Measurements from ENCODE around the gene PMM2.
"Not testable (repeated sequence)": the region's sequence is repeated elsewhere in the genome, so short reads cannot be mapped to it uniquely, and the experiment has no call there.

The PMM2 gene

GRCh38 chr16:8796469-8797363 lies 923 bp upstream of the PMM2 start:
- Histone ChIP-seq H3K27ac (peak overlapping the region; percentile 59 to 93), H3K4me3 (peak overlapping the region; percentile 95)
- no peak for TF ChIP-seq CTCF (IDR thresholded peaks at IDR 0.05)
- DNase-seq (ENCODE audit: low spot score), result no peak

GRCh38 chr16:8798174-8798527 lies 512 bp downstream of the PMM2 start:
- peak overlapping the region; percentile 95 for H3K4me3 ChIP-seq
- DNase-seq (ENCODE audit: low spot score), result no peak
- peak overlapping the region; percentile 59 to 93 for H3K27ac ChIP-seq
- TF ChIP-seq CTCF (IDR thresholded peaks at IDR 0.05), result no peak

GRCh38 chr16:8798535-8799157 lies 1.0 kb downstream of the PMM2 start:
- H3K27ac ChIP-seq, result peak overlapping the region in 1 of 2 donors; percentile 93
- H3K4me3 ChIP-seq, result peak overlapping the region; percentile 95
- no peak for DNase-seq (ENCODE audit: low spot score)
- TF ChIP-seq CTCF (IDR thresholded peaks at IDR 0.05), result no peak

GRCh38 chr16:8801701-8802100 lies 4.1 kb downstream of the PMM2 start:
- DNase-seq (ENCODE audit: low spot score), result no peak
- no peak for TF ChIP-seq CTCF (IDR thresholded peaks at IDR 0.05)
- H3K4me3 ChIP-seq, result no peak overlapping the region
- no peak overlapping the region for H3K27ac ChIP-seq

- H3K27ac ChIP-seq; DNase-seq (ENCODE audit: low spot score); H3K4me3 ChIP-seq: not testable (repeated sequence)
Measured at GRCh38 chr16:8803733-8804132, 6.1 kb downstream of the PMM2 start.

GRCh38 chr16:8804313-8804712 lies 6.7 kb downstream of the PMM2 start:
- no peak overlapping the region for H3K4me3 ChIP-seq
- H3K27ac ChIP-seq, result no peak overlapping the region
- no peak for TF ChIP-seq CTCF (IDR thresholded peaks at IDR 0.05)
- no peak for DNase-seq (ENCODE audit: low spot score)

GRCh38 chr16:8806272-8806983 lies 8.8 kb downstream of the PMM2 start:
- no peak for DNase-seq (ENCODE audit: low spot score)
- TF ChIP-seq CTCF (IDR thresholded peaks at IDR 0.05), result no peak

More at GRCh38 chr16:8806272-8806983, 8.8 kb downstream of the PMM2 start:
- Histone ChIP-seq H3K4me3 (no peak overlapping the region), H3K27ac (no peak overlapping the region)
